Body of pancreas (tissue), 4 donors: ENCODE measurements around the gene IQCN. TPM values are rescaled to one million over a fixed set of nuclear protein-coding genes. Genes with fewer than 3 reads are reported as not detected.

Experiments
- ATAC-seq: fragments of 150-250 bp; one replicate; pipeline ENCODE4 v1.9.1; 2016
- DNase-seq, 4 donors: peaks; one replicate each; pipeline ENCODE4 v3.0.0-alpha.2; 2019
- H3K27ac ChIP-seq, 4 donors: fragments of 200-600 bp; sonication (generic); 1 replicate in 3 of 4; 2 replicates in 1 of 4; pipeline versions ENCODE4 v1.5.1 to v1.6.1; 2016 to 2019; ENCODE audit warnings: mild to moderate bottlenecking in 1 of 4, mixed read lengths in 1 of 4, moderate library complexity in 1 of 4
- H3K27me3 ChIP-seq, 2 donors: fragments of 200-600 bp; sonication (generic); one replicate each; pipeline ENCODE4 v1.6.0; 2016; ENCODE audit warnings: mild to moderate bottlenecking in 1 of 2
- H3K36me3 ChIP-seq, 2 donors: fragments of 200-600 bp; sonication (generic); replicated peaks in 1 of 2; 2 replicates each; pipeline ENCODE4 v1.5.1; 2016; ENCODE audit warnings: low read depth in 2 of 2; ENCODE audit not compliant: insufficient read depth in 1 of 2
- H3K4me1 ChIP-seq: fragments of 200-600 bp; sonication (generic); one replicate; pipeline ENCODE4 v1.6.0; 2016
- H3K4me3 ChIP-seq, 2 donors: fragments of 200-600 bp; sonication (generic); 1 replicate in 1 of 2; 2 replicates in 1 of 2; pipeline ENCODE4 v1.5.1; 2016 to 2019
- H3K9me3 ChIP-seq, 3 donors: fragments of 200-600 bp; sonication (generic); 1 replicate in 2 of 3; 2 replicates in 1 of 3; pipeline ENCODE4 v1.5.1; 2016
- CTCF ChIP-seq, 7 experiments: fragments of 450-650 bp in 4 of 7; fragments of 200-600 bp in 3 of 7; sonication (generic) in 3 of 7; IDR thresholded peaks; one replicate each; pipeline ENCODE4 v1.5.1; 2016 to 2019; ENCODE audit warnings: antibody characterized with exemption in 7 of 7
- POLR2A ChIP-seq, 3 donors: fragments of 450-650 bp; IDR thresholded peaks; one replicate each; pipeline ENCODE4 v1.6.1; 2016; ENCODE audit warnings: antibody characterized with exemption in 3 of 3, mild to moderate bottlenecking in 2 of 3
- WGBS, 2 donors: methylation state at CpG; one replicate each; pipeline ENCODE4 v1.1.5; 2017; 5-methylcytosine and 5-hydroxymethylcytosine counted together
- intact Hi-C: fragments of 100-400 bp; cut with DNase I; formaldehyde crosslinking; loops from one replicate; pipeline ENCODE4 v1.15.1; 2023
- total RNA-seq, 2 donors: library from RNA; depleted of rRNA; stranded (reverse); fragments of >200 nt; gene quantifications; one replicate each; pipeline ENCODE4 v1.1.0, GENCODE V29; 2016

Gene IQCN
- total RNA-seq, 2 donors from 2014 or later: 5.6 to 7.0 TPM

GRCh38 chr19:18289471-18290301 lies 15.4 kb upstream of the IQCN start:
- WGBS, 2 donors: 55 to 69% methylated on average over 12 of the region's 12 CpGs
- H3K27ac ChIP-seq: peak overlapping the region in 2 of 4 donors; percentile 91 to 93
- DNase-seq: no peak
- H3K9me3 ChIP-seq: no peaks in the 10 kb centered on the region
- H3K4me1 ChIP-seq: peaks cover 35% of the 10 kb centered on the region
- intact Hi-C loops: no loop called here
- H3K4me3 ChIP-seq: no peak overlapping the region
- no peaks in the 10 kb centered on the region for H3K27me3 ChIP-seq
- ATAC-seq: no peak
- no peaks in the 10 kb centered on the region for H3K36me3 ChIP-seq
- no peak for TF ChIP-seq POLR2A (IDR thresholded peaks at IDR 0.05)
- TF ChIP-seq CTCF (IDR thresholded peaks at IDR 0.05): no peak

DNA sequence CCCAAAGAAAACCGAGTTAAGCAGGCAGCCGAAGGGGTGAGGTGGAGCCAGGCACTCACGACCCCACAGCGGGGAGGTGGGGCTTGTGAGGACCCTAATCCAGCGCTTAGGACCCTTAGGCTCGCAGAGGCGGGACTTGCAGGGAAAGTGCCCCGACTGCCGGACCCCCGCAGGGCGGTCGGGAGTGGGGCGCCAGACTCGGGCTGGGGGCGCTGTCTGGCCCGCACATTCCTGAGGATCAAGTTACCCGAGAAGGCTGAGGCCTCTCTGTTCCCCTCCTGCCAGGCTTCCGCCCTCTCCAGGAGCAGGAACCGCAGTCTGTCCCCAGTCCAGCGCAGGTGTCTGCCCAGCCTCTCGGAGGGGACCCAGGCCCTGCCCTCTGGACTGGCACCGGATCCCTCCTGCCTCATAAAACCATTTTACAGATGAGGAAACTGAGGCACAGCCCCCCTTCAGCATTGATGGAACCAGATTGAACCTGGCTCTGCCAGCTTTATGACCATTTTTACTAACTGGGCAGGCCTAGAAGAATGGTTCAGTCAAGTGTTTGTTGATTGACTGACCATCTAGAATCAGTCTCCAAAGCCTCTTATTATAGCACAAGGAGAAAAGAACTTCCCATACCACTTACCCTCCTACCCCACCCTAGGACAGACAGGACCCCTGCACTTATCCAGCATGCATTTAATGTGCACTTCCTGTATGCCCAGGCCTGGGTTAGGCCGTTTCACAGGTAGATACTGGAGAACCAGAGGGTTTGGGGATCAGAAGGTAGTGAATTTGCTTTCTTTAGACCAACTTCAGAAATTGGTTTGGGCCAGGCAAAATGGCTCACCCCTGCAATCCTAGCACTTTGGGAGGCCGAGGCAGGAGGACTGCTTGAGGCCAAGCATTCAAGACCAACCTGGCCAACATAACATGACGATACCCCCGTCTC lies 13.9 kb upstream of the IQCN start:
- no peaks in the 10 kb centered on the region for H3K27me3 ChIP-seq
- intact Hi-C loops: no loop called here
- ATAC-seq (no peak), DNase-seq (no peak)
- WGBS, 2 donors: 50 to 63% methylated on average over 8 to 26 of the region's 26 CpGs
- H3K27ac ChIP-seq: no peak overlapping the region
- peaks cover 30% of the 10 kb centered on the region for H3K4me1 ChIP-seq
- H3K9me3 ChIP-seq: no peaks in the 10 kb centered on the region
- no peaks in the 10 kb centered on the region for H3K36me3 ChIP-seq
- H3K4me3 ChIP-seq: no peak overlapping the region
- no peak for TF ChIP-seq CTCF (IDR thresholded peaks at IDR 0.05)
- TF ChIP-seq POLR2A (IDR thresholded peaks at IDR 0.05): no peak

- intact Hi-C loops: no loop called here
- Histone ChIP-seq H3K4me1 (peaks cover 30% of the 10 kb centered on the region), H3K36me3 (no peaks in the 10 kb centered on the region), H3K27ac (no peak overlapping the region), H3K4me3 (no peak overlapping the region), H3K9me3 (no peaks in the 10 kb centered on the region), H3K27me3 (no peaks in the 10 kb centered on the region)
- WGBS, 2 donors: 70 to 76% methylated on average over 4 to 21 of the region's 21 CpGs
- ATAC-seq (no peak), DNase-seq (no peak)
- TF ChIP-seq CTCF (IDR thresholded peaks at IDR 0.05) (no peak), POLR2A (IDR thresholded peaks at IDR 0.05) (no peak)
Measured at GRCh38 chr19:18286973-18287635, 12.9 kb upstream of the IQCN start.

DNA sequence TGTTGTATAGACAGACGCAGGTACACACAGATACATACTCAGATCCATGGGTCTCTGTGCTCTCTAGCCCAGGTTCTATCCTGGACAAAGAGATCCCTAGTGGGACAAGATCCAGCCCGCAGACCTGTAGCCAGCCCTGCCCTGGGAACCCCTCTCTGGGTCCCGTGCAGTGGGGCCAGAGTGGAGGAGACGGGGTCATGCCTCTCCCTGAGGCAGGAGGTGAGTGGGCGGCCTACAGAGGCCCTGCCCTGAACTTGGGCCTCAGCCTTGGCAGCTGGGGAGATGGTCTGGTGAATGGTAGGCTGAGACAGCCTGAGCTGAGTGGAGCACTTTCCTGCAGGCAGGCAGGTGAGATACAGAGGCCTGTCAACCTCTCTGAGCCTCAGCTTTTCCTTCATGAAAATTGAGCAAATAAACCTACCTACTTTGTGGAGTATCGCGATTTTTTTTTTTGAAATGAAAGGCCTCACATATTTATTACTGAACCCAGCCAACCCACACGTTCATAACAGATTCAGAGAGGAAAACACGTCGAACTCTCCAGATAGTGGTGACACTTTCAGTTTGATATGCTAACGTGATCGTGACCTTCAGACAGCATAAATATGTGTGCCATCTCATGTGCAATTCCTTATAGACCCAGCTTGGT lies 10.6 kb upstream of the IQCN start:
- 35 to 48% methylated on average over 12 of the region's 12 CpGs for WGBS, 2 donors
- no peak for ATAC-seq
- Histone ChIP-seq H3K36me3 (no peaks in the 10 kb centered on the region), H3K4me1 (peaks cover 12% of the 10 kb centered on the region), H3K9me3 (no peaks in the 10 kb centered on the region), H3K27me3 (no peaks in the 10 kb centered on the region), H3K27ac (peak overlapping the region in 1 of 4 donors; percentile 18), H3K4me3 (no peak overlapping the region)
- intact Hi-C loops: no loop called here
- DNase-seq: no peak
- TF ChIP-seq POLR2A (IDR thresholded peaks at IDR 0.05) (no peak), CTCF (IDR thresholded peaks at IDR 0.05) (no peak)
